ENCODE measurements around the gene TRABD.

TRABD gene

GRCh38 chr22:50180727-50181521 lies 4.8 kb upstream of the TRABD start:
- Histone ChIP-seq H3K4me2 (ENCODE audit: low read length, poor library complexity, severe bottlenecking) (no peak overlapping the region), H2BK12ac (ENCODE audit: low read length in 2 of 2) (no peak overlapping the region), H2BK15ac (ENCODE audit: low read depth, poor library complexity, severe bottlenecking) (no peak overlapping the region), H3K14ac (ENCODE audit: low read length in 2 of 2) (no peak overlapping the region), H4K8ac (ENCODE audit: low read length) (no peak overlapping the region), H3K27me3 (ENCODE audit: control insufficient read depth in 1 of 2, insufficient read depth in 1 of 2, low read length in 2 of 2) (peaks cover 0 to 37% of the 10 kb centered on the region in 2 experiments), H3K23ac (ENCODE audit: low read length in 2 of 2) (no peak overlapping the region), H3K9me3 (ENCODE audit: control insufficient read depth, low read length) (peaks cover 3% of the 10 kb centered on the region), H3K4me1 (ENCODE audit: control insufficient read depth, insufficient read depth, low read depth, low read length) (peaks cover 16% of the 10 kb centered on the region), H2BK120ac (ENCODE audit: low read depth, low read length) (no peak overlapping the region), H3K4me3 (ENCODE audit: insufficient read depth in 1 of 2, low read depth in 1 of 2, low read length in 2 of 2) (no peak overlapping the region), H3K79me1 (replicated peaks; ENCODE audit: low read length, poor library complexity, severe bottlenecking) (no peaks in the 10 kb centered on the region), H3K4ac (ENCODE audit: low read depth in 1 of 2, low read length in 2 of 2) (no peak overlapping the region), H2BK5ac (ENCODE audit: low read depth, low read length, poor library complexity, severe bottlenecking) (no peak overlapping the region), H2AFZ (ENCODE audit: low read depth, low read length) (no peak overlapping the region), H3K27ac (ENCODE audit: low read length, poor library complexity, severe bottlenecking) (no peak overlapping the region), H3K36me3 (ENCODE audit: control insufficient read depth in 1 of 2, insufficient read depth in 2 of 2, low read depth in 1 of 2, low read length in 2 of 2) (no peaks in the 10 kb centered on the region), H2AK5ac (ENCODE audit: low read length, severe bottlenecking) (no peak overlapping the region), H3K18ac (ENCODE audit: low read depth in 1 of 2, low read length in 2 of 2) (no peak overlapping the region), H4K91ac (ENCODE audit: low read length) (no peak overlapping the region), H3K9ac (ENCODE audit: low read length) (no peak overlapping the region)
- DNase-seq: no peak
- 93% methylated on average over 27 of the region's 27 CpGs for WGBS

- Histone ChIP-seq H2BK12ac (ENCODE audit: low read length in 2 of 2) (no peak overlapping the region), H3K79me1 (replicated peaks; ENCODE audit: low read length, poor library complexity, severe bottlenecking) (peaks cover 5% of the 10 kb centered on the region), H3K14ac (ENCODE audit: low read length in 2 of 2) (no peak overlapping the region), H2BK5ac (ENCODE audit: low read depth, low read length, poor library complexity, severe bottlenecking) (no peak overlapping the region), H3K18ac (ENCODE audit: low read depth in 1 of 2, low read length in 2 of 2) (no peak overlapping the region), H2BK15ac (ENCODE audit: low read depth, poor library complexity, severe bottlenecking) (no peak overlapping the region), H3K4me3 (ENCODE audit: insufficient read depth in 1 of 2, low read depth in 1 of 2, low read length in 2 of 2) (no peak overlapping the region), H3K4me1 (ENCODE audit: control insufficient read depth, insufficient read depth, low read depth, low read length) (peaks cover 23% of the 10 kb centered on the region), H3K27me3 (ENCODE audit: control insufficient read depth in 1 of 2, insufficient read depth in 1 of 2, low read length in 2 of 2) (peaks cover 0 to 24% of the 10 kb centered on the region in 2 experiments), H3K36me3 (ENCODE audit: control insufficient read depth in 1 of 2, insufficient read depth in 2 of 2, low read depth in 1 of 2, low read length in 2 of 2) (no peaks in the 10 kb centered on the region), H4K91ac (ENCODE audit: low read length) (no peak overlapping the region), H3K9me3 (ENCODE audit: control insufficient read depth, low read length) (peaks cover 2% of the 10 kb centered on the region), H3K4me2 (ENCODE audit: low read length, poor library complexity, severe bottlenecking) (no peak overlapping the region), H3K23ac (ENCODE audit: low read length in 2 of 2) (no peak overlapping the region), H3K9ac (ENCODE audit: low read length) (no peak overlapping the region), H2AK5ac (ENCODE audit: low read length, severe bottlenecking) (no peak overlapping the region), H2AFZ (ENCODE audit: low read depth, low read length) (no peak overlapping the region), H3K4ac (ENCODE audit: low read depth in 1 of 2, low read length in 2 of 2) (no peak overlapping the region), H3K27ac (ENCODE audit: low read length, poor library complexity, severe bottlenecking) (no peak overlapping the region), H4K8ac (ENCODE audit: low read length) (no peak overlapping the region), H2BK120ac (ENCODE audit: low read depth, low read length) (no peak overlapping the region)
- WGBS: 90% methylated on average over 31 of the region's 31 CpGs
- no peak for DNase-seq
These were observed 3.3 kb upstream of the TRABD start for GRCh38 chr22:50182176-50183081.

GRCh38 chr22:50183141-50183971 lies 2.4 kb upstream of the TRABD start:
- no peak for DNase-seq
- Histone ChIP-seq H3K23ac (ENCODE audit: low read length in 2 of 2) (no peak overlapping the region), H3K9me3 (ENCODE audit: control insufficient read depth, low read length) (no peaks in the 10 kb centered on the region), H3K4me1 (ENCODE audit: control insufficient read depth, insufficient read depth, low read depth, low read length) (peaks cover 25% of the 10 kb centered on the region), H3K4ac (ENCODE audit: low read depth in 1 of 2, low read length in 2 of 2) (no peak overlapping the region), H2BK12ac (ENCODE audit: low read length in 2 of 2) (no peak overlapping the region), H2AFZ (ENCODE audit: low read depth, low read length) (no peak overlapping the region), H2AK5ac (ENCODE audit: low read length, severe bottlenecking) (no peak overlapping the region), H3K4me2 (ENCODE audit: low read length, poor library complexity, severe bottlenecking) (no peak overlapping the region), H2BK15ac (ENCODE audit: low read depth, poor library complexity, severe bottlenecking) (no peak overlapping the region), H3K79me1 (replicated peaks; ENCODE audit: low read length, poor library complexity, severe bottlenecking) (peaks cover 6% of the 10 kb centered on the region), H3K36me3 (ENCODE audit: control insufficient read depth in 1 of 2, insufficient read depth in 2 of 2, low read depth in 1 of 2, low read length in 2 of 2) (peaks cover 0 to under 1% of the 10 kb centered on the region in 2 experiments), H2BK5ac (ENCODE audit: low read depth, low read length, poor library complexity, severe bottlenecking) (no peak overlapping the region), H2BK120ac (ENCODE audit: low read depth, low read length) (peak overlapping the region; percentile 73), H3K27me3 (ENCODE audit: control insufficient read depth in 1 of 2, insufficient read depth in 1 of 2, low read length in 2 of 2) (peaks cover 0 to 21% of the 10 kb centered on the region in 2 experiments), H4K8ac (ENCODE audit: low read length) (peak overlapping the region; percentile 47), H4K91ac (ENCODE audit: low read length) (peak overlapping the region; percentile 11), H3K27ac (ENCODE audit: low read length, poor library complexity, severe bottlenecking) (no peak overlapping the region), H3K4me3 (ENCODE audit: insufficient read depth in 1 of 2, low read depth in 1 of 2, low read length in 2 of 2) (no peak overlapping the region), H3K14ac (ENCODE audit: low read length in 2 of 2) (no peak overlapping the region), H3K18ac (ENCODE audit: low read depth in 1 of 2, low read length in 2 of 2) (no peak overlapping the region), H3K9ac (ENCODE audit: low read length) (no peak overlapping the region)
- 94% methylated on average over 19 of the region's 19 CpGs for WGBS

All from mesenchymal stem cell (in vitro differentiated cells and primary cell).